Esophagus muscularis mucosa (tissue), 3 donors: ENCODE results near the gene SYT15.

Experiments used
- CTCF ChIP-seq, 3 experiments: fragments of 200-600 bp in 2 of 3; fragments of 450-650 bp in 1 of 3; sonication (generic) in 2 of 3; IDR thresholded peaks; one replicate each; pipeline ENCODE4 v1.5.1; 2017 to 2019; ENCODE audit warnings: antibody characterized with exemption in 3 of 3, mild to moderate bottlenecking in 2 of 3, moderate library complexity in 1 of 3
- POLR2A ChIP-seq: fragments of 450-650 bp; IDR thresholded peaks from one replicate; pipeline ENCODE4 v1.6.1; 2017; ENCODE audit warnings: antibody characterized with exemption, moderate library complexity, mild to moderate bottlenecking, low read depth

GRCh38 chr10:46550795-46551700 lies 27.9 kb upstream of the SYT15 start:
- no peak for TF ChIP-seq POLR2A
- no peak for TF ChIP-seq CTCF (IDR thresholded peaks at IDR 0.05)
